ENCODE data around the gene SUCLG2.
"Not testable (repeated sequence)": the region's sequence is repeated elsewhere in the genome, so short reads cannot be mapped to it uniquely, and the experiment has no call there.

Gene SUCLG2

DNA sequence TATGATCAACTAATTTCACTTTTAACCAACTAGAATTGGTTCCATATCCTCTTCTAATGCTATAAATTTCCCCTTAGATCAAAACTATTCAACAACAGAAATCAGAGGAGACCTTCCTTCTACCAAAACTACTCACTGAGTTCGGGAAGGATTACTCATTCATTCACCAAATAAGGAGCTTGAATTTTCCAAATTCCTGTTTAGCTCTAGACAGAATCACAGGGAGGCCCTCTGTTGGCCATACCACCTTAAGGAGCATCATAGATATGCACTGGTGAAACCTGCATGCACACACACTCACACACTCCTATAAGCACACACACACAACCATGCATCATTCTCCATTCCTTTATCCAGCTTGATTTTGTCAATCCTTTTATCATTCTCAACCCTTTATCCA is 49.0 kb downstream of the SUCLG2 start:
- no peak for DNase-seq

- no peak for DNase-seq
These were observed 51.6 kb downstream of the SUCLG2 start for GRCh38 chr3:67602816-67603215.

DNA sequence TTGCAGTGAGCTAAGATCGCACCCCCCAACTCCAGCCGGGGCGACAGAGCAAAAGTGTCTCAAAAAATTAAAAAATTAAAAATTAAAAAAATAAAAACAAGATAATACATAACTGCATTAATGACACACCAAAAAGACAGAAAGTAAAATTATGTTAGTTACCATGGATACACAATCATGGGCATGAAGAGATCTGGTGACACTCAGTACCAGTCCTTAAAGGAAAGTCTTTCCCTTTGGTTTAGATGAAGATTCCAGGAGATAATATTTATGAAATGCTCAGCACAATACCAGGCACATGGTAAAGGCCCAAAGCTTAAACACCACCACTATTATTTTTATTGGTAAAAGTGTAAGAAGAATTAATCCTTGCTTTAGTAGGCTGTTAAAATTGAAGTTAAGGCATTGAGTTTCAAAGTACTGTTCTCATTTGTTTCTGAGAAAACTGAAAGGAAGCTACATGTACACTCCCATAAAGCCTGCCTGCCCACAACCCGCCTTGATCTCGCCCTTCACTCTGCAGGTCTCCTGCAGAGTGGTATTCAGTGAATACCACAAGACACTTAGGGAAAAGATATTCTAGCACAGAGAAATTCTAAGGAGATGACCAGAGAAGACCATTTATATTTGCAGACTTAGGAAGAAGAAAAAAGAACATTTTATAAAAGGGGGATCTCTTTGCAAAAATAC is 52.3 kb downstream of the SUCLG2 start:
- no peak for DNase-seq

GRCh38 chr3:67601385-67601784 is 53.0 kb downstream of the SUCLG2 start:
- no peak for DNase-seq

- DNase-seq: no peak
These were observed 54.6 kb downstream of the SUCLG2 start for GRCh38 chr3:67599821-67600220.

- no peak for DNase-seq
These were observed 55.4 kb downstream of the SUCLG2 start for GRCh38 chr3:67598814-67599556.

GRCh38 chr3:67595424-67595823 is 59.0 kb downstream of the SUCLG2 start:
- DNase-seq: no peak

GRCh38 chr3:67593761-67594234 is 60.6 kb downstream of the SUCLG2 start:
- no peak for DNase-seq

GRCh38 chr3:67592057-67592456 is 62.4 kb downstream of the SUCLG2 start:
- no peak for DNase-seq

DNA sequence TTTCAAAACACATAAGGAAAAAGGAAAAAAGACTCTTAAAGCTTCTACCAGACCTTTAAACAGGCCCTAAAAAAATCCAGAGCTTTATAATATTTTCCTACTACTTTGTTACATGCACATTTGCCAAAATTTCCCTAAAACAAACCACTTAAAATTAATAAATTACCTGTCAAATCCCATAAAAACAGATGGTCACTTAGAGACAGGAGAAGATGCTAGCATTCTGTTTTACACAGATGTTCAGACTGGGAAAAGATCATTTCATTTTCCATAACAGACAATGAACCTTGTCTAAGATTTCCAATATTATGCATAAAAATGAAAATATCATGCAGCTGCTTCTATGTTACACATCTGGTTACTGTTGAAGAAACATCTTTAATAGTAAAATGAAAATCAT is 66.6 kb downstream of the SUCLG2 start:
- no peak for DNase-seq

- no peak for DNase-seq
These were observed 67.1 kb downstream of the SUCLG2 start for GRCh38 chr3:67587301-67587700.

DNA sequence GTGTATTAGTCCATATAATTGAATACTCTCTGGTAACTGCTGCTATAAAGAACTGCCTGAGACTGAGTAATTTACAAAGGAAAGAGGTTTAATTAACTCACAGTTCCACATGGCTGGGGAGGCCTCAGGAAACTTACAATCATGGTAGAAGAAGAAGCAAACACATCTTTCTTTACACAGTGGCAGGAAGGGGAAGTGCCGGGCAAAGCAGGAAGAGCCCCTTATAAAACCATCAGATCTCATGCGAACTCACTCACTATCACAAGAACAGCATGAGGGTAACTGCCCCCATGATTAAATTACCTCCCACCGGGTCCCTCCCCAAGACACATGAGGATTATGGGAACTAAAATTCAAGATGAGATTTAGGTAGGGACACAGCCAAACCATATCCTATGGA is 69.8 kb downstream of the SUCLG2 start:
- DNase-seq: not testable (repeated sequence)

DNA sequence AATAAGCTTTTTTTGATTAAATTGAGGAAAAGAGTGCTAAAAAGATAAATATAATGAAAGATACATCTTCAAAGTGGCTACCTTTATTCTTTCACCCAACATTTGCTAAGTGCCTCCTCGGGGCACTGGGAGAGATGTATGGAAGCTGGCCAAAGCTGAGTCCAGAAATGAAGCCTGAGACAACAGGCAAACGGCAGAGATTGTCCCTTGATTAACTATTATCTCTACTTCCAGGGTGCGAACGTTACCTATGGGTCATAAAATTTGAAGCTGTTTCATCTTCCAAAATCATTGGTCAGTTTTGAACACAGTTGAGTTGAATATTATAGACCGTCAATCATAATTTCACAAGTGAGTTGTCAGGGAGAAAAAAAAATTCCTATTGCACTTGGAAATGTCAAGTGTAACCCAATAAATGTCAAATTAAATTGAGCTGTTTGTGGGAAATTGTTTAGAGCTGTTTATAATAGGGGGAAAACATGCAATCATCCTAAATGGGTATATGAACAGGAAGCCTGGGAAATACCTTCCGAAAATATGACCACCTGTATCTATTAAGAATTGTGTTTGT is 73.9 kb downstream of the SUCLG2 start:
- DNase-seq: no peak

DNA sequence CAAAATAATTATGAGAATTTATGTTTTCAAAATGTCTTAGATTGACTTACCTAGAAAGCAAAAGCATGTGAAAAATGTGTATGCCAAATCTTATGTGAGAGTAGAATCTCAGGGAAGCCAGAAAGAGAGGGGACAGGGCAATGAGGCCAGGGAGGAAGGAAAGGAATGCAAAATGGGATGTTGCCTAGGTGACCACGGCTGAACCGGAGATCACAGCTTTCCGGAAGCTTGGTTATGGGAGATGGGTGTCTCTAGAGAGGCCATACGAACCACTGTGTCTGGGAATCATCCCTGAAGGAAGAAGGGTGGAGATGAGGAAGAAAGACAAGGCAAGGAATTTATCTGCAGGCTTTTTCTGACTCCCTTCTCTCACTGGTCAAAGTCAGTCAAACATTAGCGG is 76.0 kb downstream of the SUCLG2 start:
- DNase-seq: no peak

- no peak for DNase-seq
These were observed 78.0 kb downstream of the SUCLG2 start for GRCh38 chr3:67576441-67576840.

GRCh38 chr3:67569324-67569723 is 85.1 kb downstream of the SUCLG2 start:
- DNase-seq: no peak

- no peak for DNase-seq
These were observed 86.5 kb downstream of the SUCLG2 start for GRCh38 chr3:67567893-67568292.

DNA sequence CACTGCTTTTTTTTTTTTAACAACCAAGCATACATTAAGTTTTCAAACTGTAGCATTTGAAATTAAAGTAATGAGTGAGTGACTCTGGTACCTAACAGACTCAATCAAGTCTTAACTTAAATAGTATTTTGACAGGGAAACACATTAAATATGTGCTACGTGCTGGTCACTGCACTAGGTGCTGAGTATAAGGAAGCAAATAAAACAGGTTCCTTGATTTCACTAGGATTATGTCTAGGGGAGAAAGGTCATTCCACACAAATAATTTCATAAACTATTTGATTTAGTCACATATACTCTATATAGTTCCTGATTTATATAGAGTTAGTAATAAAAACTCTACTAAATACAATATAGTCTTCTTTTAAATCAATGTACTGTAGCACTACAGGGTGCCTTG is 89.4 kb downstream of the SUCLG2 start:
- no peak for DNase-seq

- no peak for DNase-seq
These were observed 90.4 kb downstream of the SUCLG2 start for GRCh38 chr3:67564008-67564407.

- DNase-seq: no peak
These were observed 92.6 kb downstream of the SUCLG2 start for GRCh38 chr3:67561667-67562394.

DNA sequence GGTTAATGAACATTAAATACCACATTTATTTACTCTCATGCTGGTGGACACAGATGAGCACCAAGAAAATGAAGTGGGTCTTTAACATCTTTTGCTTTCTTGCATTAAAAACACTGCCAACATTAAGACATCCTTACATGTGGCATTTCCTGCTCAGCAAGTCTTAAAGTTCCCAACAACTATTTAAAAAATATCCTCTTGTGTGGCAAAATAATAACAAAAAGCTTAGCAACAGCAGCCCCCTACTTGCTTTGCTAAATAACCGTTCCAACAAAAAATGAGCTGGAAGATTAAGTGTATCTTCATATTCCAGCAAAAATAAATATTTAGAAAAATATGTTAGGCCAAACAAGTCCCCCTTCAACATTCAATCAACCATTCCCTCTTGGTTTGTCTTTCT is 93.1 kb downstream of the SUCLG2 start:
- DNase-seq: no peak

- no peak for DNase-seq
These were observed 95.3 kb downstream of the SUCLG2 start for GRCh38 chr3:67559029-67559605.

- DNase-seq: no peak
These were observed 96.0 kb downstream of the SUCLG2 start for GRCh38 chr3:67558426-67558825.
